GM18517 (cell line): ENCODE data around the gene KHDC1L.
"Not testable (repeated sequence)": the region's sequence is repeated elsewhere in the genome, so short reads cannot be mapped to it uniquely, and the experiment has no call there.

Source experiments
- ATAC-seq: cut with Tn5 transposase; IDR thresholded peaks from one replicate; pipeline ENCODE4 v1.9.1; 2021; ENCODE audit warnings: mild to moderate bottlenecking, moderate library complexity; ENCODE audit not compliant: unreplicated experiment

Gene KHDC1L

GRCh38 chr6:73207221-73207837, 18.0 kb downstream of the KHDC1L start:
- ATAC-seq = no peak

GRCh38 chr6:73204252-73204651, 21.0 kb downstream of the KHDC1L start:
- ATAC-seq = no peak

- no peak for ATAC-seq
Measured at GRCh38 chr6:73203098-73203497, 22.2 kb downstream of the KHDC1L start.

- no peak for ATAC-seq
Measured at GRCh38 chr6:73200735-73201134, 24.6 kb downstream of the KHDC1L start.

- ATAC-seq = no peak
Measured at GRCh38 chr6:73200247-73200646, 25.0 kb downstream of the KHDC1L start.

- no peak for ATAC-seq
Measured at GRCh38 chr6:73194744-73195143, 30.6 kb downstream of the KHDC1L start.

- not testable (repeated sequence) for ATAC-seq
Measured at GRCh38 chr6:73193302-73193701, 32.0 kb downstream of the KHDC1L start.

GRCh38 chr6:73182021-73182607, 43.2 kb downstream of the KHDC1L start:
- peak; percentile 35 for ATAC-seq

- ATAC-seq = peak; percentile 93
Measured at GRCh38 chr6:73180763-73181619, 44.3 kb downstream of the KHDC1L start.

- no peak for ATAC-seq
Measured at GRCh38 chr6:73180076-73180738, 45.1 kb downstream of the KHDC1L start.

- peak; percentile 38 for ATAC-seq
Measured at GRCh38 chr6:73177221-73177944, 47.9 kb downstream of the KHDC1L start.

GRCh38 chr6:73176057-73176456, 49.2 kb downstream of the KHDC1L start:
- ATAC-seq = no peak

GRCh38 chr6:73174646-73175045, 50.6 kb downstream of the KHDC1L start:
- no peak for ATAC-seq
